ENCODE results near the gene POLG.

The POLG gene

GRCh38 chr15:89353991-89354390, 19.4 kb upstream of the POLG start:
- DNase-seq: no peak

- no peak for DNase-seq
Observed at GRCh38 chr15:89352476-89352875, 17.9 kb upstream of the POLG start.

DNA sequence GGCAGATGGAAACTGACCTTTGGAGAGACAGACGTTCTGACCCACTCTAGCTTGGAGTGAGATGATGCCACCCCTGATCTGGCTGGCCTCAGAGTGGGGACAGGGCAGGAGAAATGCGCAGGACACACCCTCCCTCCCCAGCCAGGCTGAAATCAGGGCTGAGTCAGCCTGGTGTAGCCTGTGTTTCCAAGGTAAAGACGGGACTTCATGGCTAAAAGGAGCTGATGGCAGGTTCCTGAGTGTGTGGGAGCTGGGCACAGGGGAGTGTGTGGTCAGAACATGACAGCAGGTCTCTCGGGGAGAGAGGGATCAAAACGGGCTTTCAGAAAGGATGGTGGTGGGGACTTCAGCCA, 14.6 kb upstream of the POLG start:
- DNase-seq: no peak

DNA sequence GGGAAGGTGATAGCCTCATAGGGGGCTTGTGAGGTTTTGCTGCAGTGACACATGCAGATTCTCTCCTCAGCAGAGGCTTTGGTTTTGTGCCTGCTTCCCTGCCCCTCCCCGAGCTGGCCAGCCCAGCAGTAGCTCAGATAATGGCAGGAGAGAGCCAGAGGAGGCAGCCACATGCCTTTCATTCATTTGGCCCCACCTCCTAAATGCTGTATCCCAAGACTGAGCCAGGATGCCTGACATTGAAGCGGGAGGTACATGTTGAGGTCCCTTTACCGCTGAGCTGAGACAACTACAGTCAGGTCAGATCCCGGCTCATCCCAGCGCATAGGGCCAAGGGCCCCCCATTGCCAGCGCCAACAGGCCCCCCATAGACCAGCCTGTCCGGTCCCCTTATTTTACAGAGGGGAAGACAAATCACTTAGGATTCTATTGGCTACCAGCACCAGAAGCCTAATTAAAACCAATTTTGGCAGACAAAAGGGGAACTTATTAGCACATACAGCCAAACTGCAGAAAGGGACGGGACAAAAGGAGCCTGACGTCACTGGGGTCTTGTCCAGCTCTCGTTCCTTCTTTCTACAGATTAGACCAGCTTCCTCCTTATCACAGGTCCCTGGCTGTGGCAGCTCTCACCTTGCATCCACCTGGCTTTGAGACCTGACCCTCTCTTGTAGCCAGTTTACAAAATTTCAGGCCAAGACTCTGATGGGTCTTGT, 12.1 kb upstream of the POLG start:
- no peak for DNase-seq

DNA sequence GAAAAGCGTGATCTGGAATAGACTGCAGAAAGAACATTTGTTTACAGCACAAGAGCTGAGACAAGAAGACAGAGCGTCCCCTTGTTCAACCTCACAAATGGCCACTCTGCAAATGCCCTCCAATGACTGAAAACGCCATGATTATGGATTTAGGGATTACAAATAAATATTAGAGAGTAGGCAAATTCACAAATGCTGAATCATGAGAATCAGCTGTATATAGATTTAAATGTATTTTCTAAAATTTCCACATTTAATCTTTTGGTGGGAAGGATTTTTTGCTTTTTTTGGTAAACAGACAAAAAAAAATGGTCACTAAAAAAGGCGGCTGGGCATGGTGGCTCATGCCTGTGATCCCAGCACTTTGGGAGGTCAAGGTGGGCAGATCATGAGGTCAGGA, 10.6 kb upstream of the POLG start:
- DNase-seq: no peak

- no peak for DNase-seq
Observed at GRCh38 chr15:89342840-89343239, 8.2 kb upstream of the POLG start.

DNA sequence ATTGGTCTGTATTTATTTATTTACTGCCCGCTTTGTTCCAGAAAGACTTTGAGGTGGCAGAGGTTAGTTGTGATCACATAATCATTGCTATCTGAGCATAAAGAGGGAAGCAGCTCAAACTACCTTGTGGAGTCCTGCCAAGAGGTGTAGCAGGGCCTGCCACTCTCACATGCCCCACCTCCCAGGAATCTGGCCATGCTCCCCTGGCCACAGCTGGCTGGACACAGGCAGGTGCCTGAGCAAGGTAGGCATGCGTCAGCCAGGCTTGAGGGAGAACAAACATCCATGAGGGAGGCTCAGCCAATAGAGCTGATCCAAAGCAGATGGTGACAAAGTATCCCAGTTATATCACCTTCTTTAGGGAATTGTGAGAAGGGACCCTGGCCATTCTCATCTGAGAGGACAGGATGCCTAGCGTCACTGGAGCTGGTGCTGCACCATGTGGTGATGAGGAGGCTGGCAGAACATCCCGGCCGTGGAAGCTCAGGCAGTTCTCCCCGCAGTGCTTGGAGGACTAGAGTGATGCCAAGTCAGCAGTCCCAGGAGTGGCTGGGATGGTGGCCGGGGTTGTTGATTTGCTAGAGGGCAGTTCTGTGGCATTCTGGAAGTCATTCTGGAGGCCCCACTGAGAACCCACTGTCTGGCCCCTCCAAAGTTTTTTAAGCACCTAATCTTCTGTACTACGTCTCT, 6.8 kb upstream of the POLG start:
- DNase-seq: no peak

- DNase-seq: no peak
Observed at GRCh38 chr15:89340573-89340972, 5.9 kb upstream of the POLG start.

DNA sequence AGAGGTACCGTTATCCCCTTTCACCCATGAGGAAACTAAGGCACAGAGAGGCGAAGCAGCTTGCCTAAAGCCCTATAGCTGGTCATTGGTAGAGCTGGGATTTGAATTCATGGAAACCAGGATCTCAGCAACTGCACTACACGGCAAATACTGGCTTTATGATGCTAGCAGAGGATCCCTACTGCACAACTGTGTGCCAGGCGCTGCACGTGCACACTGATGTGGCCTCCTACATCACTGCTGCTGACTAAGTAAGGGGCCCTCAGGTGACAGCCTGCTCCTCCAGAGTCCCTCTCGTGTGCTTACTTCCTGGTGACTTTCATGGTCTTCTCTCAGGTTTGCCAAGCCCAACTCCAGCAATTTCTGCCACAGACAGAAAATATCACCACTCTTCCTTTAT, 3.4 kb upstream of the POLG start:
- no peak for DNase-seq

GRCh38 chr15:89335298-89336041, 846 bp upstream of the POLG start:
- DNase-seq: no peak

DNA sequence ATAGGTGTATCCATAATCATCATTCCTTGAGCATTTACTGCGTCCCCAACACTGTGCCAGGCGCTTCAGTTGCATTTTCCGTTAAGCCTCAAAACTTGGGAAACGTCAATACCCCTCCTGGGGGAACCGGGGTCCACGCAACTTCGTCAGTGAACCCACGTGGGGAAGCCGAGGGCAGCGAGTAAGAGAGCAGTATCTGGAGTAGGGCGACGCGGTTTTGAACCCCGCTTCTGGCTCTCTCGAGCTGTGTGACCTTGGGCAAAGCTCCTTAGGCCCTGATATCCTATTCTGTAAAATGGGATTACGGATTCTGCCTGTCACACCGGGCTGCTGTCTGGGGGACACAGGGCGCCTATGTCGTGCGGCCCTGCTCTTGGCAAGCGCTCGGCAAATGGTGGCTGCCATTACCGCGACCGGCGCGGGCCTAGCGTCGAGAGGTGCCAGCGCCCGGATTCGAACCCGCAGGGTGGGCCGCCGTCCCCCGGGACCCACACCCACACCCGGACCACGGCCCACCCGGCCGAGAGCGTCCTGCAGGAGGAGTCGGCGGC, 590 bp downstream of the POLG start:
- DNase-seq: peak in 1 of 2 donors; percentile 67

- DNase-seq: no peak
Observed at GRCh38 chr15:89333011-89333860, 1.4 kb downstream of the POLG start.

DNA sequence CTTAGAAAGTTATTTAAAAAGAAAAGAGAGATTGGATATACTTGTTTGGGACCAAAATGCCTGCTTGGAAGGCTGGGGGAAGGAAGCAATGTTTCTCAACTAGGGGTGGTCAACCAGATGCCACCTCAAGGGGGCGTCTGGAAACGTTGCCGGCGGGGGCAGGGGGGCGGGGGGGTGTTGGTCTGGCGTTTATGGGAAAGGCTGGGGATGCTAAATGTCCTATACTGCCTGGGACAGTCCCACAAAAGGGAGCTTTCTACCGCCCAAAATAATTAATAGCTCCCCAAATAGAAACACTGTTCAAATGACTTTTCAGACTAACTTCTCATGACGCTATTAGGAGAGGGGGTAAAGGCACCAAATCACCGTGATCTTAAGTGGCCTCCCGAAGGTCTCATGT, 2.2 kb downstream of the POLG start:
- no peak for DNase-seq

DNA sequence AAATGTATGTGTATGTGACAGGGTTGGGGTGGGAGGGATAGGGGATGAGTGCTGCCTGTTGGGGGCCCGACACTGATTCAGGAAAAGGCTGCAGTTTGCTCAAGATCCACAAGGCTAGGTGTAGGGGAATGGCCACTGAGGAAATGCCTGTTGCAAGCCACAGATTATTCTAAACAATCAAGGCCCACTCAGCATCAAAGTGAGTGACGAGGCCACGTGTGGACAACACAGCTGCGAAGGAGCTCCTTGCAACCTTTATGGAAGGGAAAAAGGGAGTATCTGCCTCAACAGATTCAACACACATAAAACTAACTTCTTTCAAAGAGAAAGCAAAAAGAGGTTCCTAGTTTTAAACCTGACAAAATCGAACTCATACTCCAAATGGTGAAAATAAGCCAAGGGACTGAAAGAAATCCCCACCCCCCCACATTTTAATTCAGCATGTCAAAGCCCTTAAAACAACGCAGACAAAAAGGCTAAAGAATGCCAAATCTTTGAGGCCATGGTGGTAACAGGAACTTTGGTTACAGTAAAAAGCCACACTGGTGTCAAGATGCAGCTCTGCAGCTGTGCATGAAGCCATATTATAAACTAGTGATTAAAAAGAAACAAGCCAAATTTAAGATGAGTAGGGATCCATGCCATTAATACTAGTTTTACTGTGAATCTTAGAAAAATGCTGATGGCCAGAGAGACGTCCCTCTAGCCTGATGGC, 3.6 kb downstream of the POLG start:
- DNase-seq: no peak

DNA sequence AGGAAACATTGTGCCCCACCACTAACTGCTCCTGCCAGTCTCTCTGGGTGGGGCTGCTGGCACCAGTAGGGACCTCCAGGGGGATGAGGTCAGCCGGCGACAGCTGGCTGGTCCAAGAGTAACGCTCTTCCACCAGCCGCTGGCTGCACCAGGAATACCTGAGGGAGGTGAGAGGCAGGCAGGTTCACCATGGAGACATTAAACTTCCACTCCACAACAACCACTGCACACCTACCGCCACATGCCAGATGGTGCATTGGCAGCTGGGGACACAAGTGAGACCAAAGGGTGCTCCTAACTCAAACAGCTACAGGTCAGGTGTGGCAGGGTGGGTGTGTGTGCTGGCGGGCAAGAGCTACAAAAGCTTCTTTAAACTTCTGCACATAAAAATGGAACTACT, 4.5 kb downstream of the POLG start:
- DNase-seq: no peak

DNA sequence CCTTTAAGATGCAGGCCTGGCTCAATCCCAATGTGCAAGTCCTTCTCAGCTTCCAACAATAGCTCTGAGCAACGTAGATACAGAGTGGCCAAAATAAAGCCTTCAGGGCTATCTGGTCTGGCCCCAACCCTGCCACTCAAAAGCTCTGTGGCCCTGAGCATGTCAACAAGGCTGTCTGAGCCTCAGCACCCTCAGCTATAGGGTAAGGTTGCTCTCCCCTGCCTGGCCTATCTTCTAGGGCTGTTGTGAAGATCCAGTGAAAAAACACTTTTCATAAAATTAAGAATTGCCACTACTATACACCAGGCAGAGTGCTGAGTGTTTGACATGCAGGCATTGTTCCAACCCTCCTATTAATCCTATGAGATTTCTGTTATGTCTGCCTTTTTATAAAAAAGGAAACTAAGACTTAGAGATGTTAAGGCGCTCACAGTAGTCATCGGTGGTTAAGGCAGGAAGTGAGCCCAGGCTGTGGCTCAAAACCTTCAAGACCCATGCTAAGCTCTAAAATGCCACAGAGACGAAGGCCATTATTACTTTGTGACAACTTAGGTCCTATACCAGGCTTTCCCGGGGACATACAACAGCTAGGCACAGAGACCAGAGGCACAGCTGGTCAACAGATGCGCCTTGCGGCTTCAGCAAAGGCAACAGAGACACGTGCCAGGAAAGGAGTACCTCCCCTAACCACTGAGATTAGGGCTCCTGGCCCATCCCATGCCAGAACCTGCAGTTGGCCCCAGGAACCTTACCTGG, 5.1 kb downstream of the POLG start:
- DNase-seq: no peak

DNA sequence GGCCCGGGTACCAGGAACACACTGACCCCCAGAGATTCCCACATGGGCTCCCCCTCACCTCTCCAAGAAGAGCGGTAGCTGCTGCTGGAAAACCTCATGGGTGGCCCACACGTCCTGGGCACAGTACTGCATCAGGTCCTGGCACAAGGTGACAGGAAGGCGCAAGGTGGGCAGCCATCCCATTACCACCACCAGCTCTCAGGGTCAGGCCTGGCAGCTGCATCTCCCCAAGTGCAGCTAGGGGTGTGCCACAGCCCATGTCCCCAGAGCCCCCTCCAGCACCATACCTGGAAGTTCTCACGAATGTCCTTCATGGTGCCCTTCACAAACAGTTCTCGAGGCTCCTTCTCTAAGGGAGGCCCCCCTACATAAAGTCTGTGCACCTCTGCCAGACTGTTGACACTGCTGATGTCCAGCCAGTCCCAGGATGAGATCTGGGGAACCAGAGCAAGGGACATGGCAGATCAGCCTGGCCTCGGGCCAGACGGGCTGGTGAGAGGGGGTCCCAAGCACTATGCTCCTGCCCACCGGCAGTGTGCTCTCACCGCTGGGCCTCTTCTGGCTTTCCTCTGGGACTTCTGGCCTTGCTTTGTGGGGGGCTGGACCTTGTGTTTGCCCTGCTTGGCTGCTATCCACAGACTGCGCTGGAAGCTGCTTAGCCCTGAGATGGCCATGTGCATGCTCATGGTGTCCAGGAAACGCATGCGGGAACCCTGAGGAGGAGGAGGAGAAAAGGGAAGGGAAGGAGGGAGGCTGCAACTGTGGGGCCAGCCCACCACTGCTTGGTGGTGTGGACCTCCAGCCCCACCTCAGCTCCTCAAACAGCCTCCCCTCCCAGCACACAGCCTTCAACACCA, 6.0 kb downstream of the POLG start:
- DNase-seq: no peak

- no peak for DNase-seq
Observed at GRCh38 chr15:89327113-89327512, 7.5 kb downstream of the POLG start.

DNA sequence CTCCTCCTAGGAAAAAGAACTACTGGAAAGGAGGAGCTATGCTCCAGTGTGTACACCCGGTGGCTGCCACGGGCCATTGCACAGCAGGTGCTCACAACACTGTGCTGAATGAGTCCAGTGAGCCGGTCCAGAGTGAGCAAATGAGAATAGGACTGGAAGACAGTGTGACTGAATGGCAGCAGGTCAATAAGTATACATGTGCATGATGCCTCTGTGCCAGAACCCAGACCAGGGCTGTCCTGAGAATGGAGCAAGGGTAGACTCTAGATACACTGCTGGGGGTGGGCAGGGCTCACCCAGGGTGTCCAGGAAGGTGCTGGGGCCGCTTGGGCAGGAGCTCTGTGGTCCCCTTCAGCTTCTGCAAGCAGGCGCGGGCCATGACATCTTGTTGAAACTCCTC, 8.3 kb downstream of the POLG start:
- DNase-seq: no peak

- DNase-seq: no peak
Observed at GRCh38 chr15:89325039-89325803, 9.4 kb downstream of the POLG start.

Data from stimulated activated CD4-positive, alpha-beta T cell treated with anti-CD3 and anti-CD28 coated beads, Interleukin-2, amount 100 ng/mL, for 24 hours (primary cell).